GM21447 (cell line): ENCODE data around the gene RBFA.
"Not testable (repeated sequence)": the region's sequence is repeated elsewhere in the genome, so short reads cannot be mapped to it uniquely, and the experiment has no call there.

ENCODE experiments used
- ATAC-seq: cut with Tn5 transposase; IDR thresholded peaks from one replicate; pipeline ENCODE4 v1.9.1; 2021; ENCODE audit not compliant: unreplicated experiment

The RBFA gene

GRCh38 chr18:80027719-80028118, 6.5 kb upstream of the RBFA start:
- not testable (repeated sequence) for ATAC-seq

GRCh38 chr18:80029690-80030089, 4.5 kb upstream of the RBFA start:
- no peak for ATAC-seq

- ATAC-seq: no peak
Measured at GRCh38 chr18:80033181-80034067, 810 bp upstream of the RBFA start.

GRCh38 chr18:80034852-80035406, 695 bp downstream of the RBFA start:
- ATAC-seq: no peak

GRCh38 chr18:80035997-80036396, 1.8 kb downstream of the RBFA start:
- no peak for ATAC-seq

GRCh38 chr18:80037300-80037699, 3.1 kb downstream of the RBFA start:
- no peak for ATAC-seq

- no peak for ATAC-seq
Measured at GRCh38 chr18:80037869-80038630, 3.8 kb downstream of the RBFA start.

- no peak for ATAC-seq
Measured at GRCh38 chr18:80040515-80040914, 6.3 kb downstream of the RBFA start.

GRCh38 chr18:80041424-80041823, 7.2 kb downstream of the RBFA start:
- no peak for ATAC-seq

- no peak for ATAC-seq
Measured at GRCh38 chr18:80042785-80043184, 8.6 kb downstream of the RBFA start.

- no peak for ATAC-seq
Measured at GRCh38 chr18:80044072-80044471, 9.8 kb downstream of the RBFA start.

GRCh38 chr18:80046011-80046410, 11.8 kb downstream of the RBFA start:
- no peak for ATAC-seq

GRCh38 chr18:80046431-80046830, 12.2 kb downstream of the RBFA start:
- no peak for ATAC-seq

GRCh38 chr18:80046961-80047541, 12.8 kb downstream of the RBFA start:
- no peak for ATAC-seq

- no peak for ATAC-seq
Measured at GRCh38 chr18:80050797-80051196, 16.6 kb downstream of the RBFA start.

- ATAC-seq: no peak
Measured at GRCh38 chr18:80056095-80056494, 21.9 kb downstream of the RBFA start.

GRCh38 chr18:80059945-80060344, 25.7 kb downstream of the RBFA start:
- ATAC-seq: no peak

- no peak for ATAC-seq
Measured at GRCh38 chr18:80065705-80066104, 31.5 kb downstream of the RBFA start.

GRCh38 chr18:80067321-80067720, 33.1 kb downstream of the RBFA start:
- ATAC-seq: no peak

GRCh38 chr18:80067897-80068296, 33.7 kb downstream of the RBFA start:
- no peak for ATAC-seq

GRCh38 chr18:80068571-80069272, 34.5 kb downstream of the RBFA start:
- ATAC-seq: no peak
